Measurements from ENCODE around the gene DTNA. TPM values are rescaled to one million over a fixed set of nuclear protein-coding genes. Genes with fewer than 3 reads are reported as not detected.

Gene DTNA
- total RNA-seq, 2 experiments from 2014 or later = 0.48 to 0.53 TPM

DNA sequence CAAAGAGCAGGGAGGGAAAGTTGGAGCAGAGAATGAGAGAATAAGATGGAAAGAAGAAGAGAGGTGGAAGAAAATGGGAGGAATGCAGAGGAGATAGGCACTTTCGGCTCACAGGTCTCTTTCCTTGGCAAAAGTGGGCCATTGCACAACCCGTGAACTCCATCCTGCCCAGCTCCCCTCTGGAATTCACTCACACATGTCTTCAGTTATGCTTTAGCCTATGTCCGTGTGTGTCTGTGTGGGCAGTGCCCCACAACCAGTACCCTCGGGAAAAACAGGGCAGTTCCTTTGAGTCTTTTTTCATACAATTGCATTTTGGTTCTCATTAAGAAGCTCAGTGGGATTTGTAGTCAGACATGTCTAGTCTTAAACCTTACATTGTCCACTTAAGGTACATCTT, 34.5 kb downstream of the DTNA start:
- CTCF ChIA-PET = no interaction called here

DNA sequence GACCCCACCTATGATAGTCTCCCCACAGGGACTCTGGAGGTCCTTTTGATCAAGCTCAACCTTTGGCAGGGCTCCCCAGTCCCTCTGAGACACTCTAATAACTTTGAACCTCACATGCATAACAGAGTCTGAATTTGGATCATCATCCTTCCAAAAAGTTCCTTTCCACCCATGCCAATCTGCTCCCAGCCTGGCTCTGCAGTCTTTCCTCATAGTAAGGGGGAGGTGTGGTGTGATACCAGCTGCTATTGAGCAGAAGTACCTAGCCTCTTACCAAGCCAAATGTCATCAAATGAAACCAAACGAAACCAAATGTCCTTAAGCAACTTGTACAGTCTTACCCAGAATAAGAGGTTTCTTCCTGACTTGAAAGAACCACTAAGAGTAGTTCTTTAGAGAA, 36.5 kb downstream of the DTNA start:
- no peak for DNase-seq
- ATAC-seq = no peak
- Mint-ChIP-seq H3K9me3 (ENCODE audit: low read depth) (no peaks in the 10 kb centered on the region), H3K36me3 (ENCODE audit: low read depth) (no peaks in the 10 kb centered on the region), H3K4me3 (no peak overlapping the region), H3K4me1 (no peaks in the 10 kb centered on the region), H3K27ac (no peak overlapping the region), H3K27me3 (peaks cover 9% of the 10 kb centered on the region)
- CTCF ChIA-PET = no interaction called here
- intact Hi-C loops (cut with DNase I, micrococcal nuclease) = no loop called here
- POLR2A ChIA-PET = no interaction called here

More for the DNA sequence above, 34.5 kb downstream of the DTNA start:
- Mint-ChIP-seq H3K9me3 (ENCODE audit: low read depth) (no peaks in the 10 kb centered on the region), H3K4me1 (no peaks in the 10 kb centered on the region), H3K27ac (no peak overlapping the region), H3K4me3 (no peak overlapping the region), H3K36me3 (ENCODE audit: low read depth) (no peaks in the 10 kb centered on the region), H3K27me3 (peaks cover 4% of the 10 kb centered on the region)
- intact Hi-C loops (cut with DNase I, micrococcal nuclease) = no loop called here
- DNase-seq = no peak
- no peak for ATAC-seq
- POLR2A ChIA-PET = no interaction called here

DNA sequence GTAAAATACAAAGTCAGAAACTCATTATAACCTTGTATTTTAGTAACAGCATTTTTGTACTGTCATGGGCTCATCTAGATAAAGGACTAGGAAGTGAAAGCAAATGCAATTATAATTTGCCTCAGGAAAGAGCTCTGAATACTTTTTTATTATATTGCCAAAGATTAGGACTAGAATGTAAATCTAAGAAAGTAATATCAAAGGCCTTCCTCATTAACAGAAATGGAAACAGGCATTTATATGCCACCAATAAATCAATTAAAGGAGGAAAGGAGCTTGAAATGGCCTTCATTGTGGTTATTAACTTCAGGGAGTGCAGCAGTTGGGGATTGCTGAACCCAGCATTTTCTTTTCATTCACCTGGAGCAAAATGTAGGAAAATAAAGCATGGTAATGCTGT, 39.6 kb downstream of the DTNA start:
- Mint-ChIP-seq H3K36me3 (ENCODE audit: low read depth) (no peaks in the 10 kb centered on the region), H3K27me3 (peaks cover 12% of the 10 kb centered on the region), H3K27ac (no peak overlapping the region), H3K9me3 (ENCODE audit: low read depth) (no peaks in the 10 kb centered on the region), H3K4me1 (no peaks in the 10 kb centered on the region), H3K4me3 (no peak overlapping the region)
- ChIA-PET POLR2A (no interaction called here), CTCF (interaction anchor here (1.3 kb wide), 1 partner anchor 13 kb away, joined by 3 read pairs; no protein-coding TSS in a partner anchor)
- ATAC-seq (no peak), DNase-seq (no peak)
- intact Hi-C loops (cut with DNase I, micrococcal nuclease) = no loop called here

DNA sequence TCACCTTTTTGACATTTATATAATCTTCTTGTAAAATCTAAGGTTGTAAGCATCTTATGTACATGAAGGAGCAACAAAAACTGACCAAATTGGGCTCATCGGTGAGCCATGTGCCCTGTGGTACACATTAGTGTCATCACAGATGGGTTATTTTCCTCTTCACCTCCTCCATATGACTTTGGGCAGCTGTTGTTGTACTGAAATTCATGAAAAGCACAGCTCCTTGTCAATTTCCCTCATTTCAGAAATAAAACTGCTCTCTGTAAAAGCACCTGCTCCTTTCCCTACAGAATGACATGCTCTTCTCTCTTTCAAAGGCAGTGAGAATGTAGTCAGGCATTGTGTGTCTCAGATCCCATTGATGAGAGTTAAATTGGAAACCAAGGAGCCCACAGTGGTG, 42.0 kb downstream of the DTNA start:
- Mint-ChIP-seq H3K4me3 (no peak overlapping the region), H3K36me3 (ENCODE audit: low read depth) (no peaks in the 10 kb centered on the region), H3K27me3 (peaks cover 15% of the 10 kb centered on the region), H3K27ac (no peak overlapping the region), H3K9me3 (ENCODE audit: low read depth) (no peaks in the 10 kb centered on the region), H3K4me1 (no peaks in the 10 kb centered on the region)
- ATAC-seq = no peak
- ChIA-PET CTCF (interaction anchor here (0.6 to 1.4 kb wide), 2 partner anchors 22 to 170 kb away, joined by 3 to 5 read pairs; no protein-coding TSS in a partner anchor), POLR2A (no interaction called here)
- intact Hi-C loops (cut with DNase I, micrococcal nuclease) = no loop called here
- no peak for DNase-seq

DNA sequence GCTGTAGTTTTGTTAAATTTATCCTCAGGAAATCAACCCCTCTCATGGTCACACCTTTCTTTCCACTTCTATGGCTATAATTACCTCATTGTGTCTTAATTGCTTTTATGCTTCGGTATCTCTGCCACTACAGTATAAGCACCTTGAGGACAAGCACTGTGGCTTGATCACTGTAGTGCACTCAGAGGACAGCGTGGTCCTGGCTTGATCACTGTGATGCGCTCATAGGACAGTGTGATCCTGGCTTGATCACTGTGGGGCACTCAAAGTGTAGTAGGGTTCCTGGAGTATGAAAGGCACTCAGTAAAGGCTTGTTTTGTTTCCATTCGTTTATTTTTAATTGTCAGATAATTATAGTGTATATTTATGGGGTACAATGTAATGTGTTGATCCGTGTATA, 44.2 kb downstream of the DTNA start:
- H3K36me3 Mint-ChIP-seq (ENCODE audit: low read depth) = no peaks in the 10 kb centered on the region
- ChIA-PET CTCF (no interaction called here), POLR2A (no interaction called here)
- intact Hi-C loops (cut with DNase I, micrococcal nuclease) = no loop called here
- no peak overlapping the region for H3K27ac Mint-ChIP-seq
- H3K4me3 Mint-ChIP-seq = no peak overlapping the region
- no peaks in the 10 kb centered on the region for H3K9me3 Mint-ChIP-seq (ENCODE audit: low read depth)
- DNase-seq (no peak), ATAC-seq (no peak)
- H3K27me3 Mint-ChIP-seq = peaks cover 18% of the 10 kb centered on the region
- no peaks in the 10 kb centered on the region for H3K4me1 Mint-ChIP-seq

DNA sequence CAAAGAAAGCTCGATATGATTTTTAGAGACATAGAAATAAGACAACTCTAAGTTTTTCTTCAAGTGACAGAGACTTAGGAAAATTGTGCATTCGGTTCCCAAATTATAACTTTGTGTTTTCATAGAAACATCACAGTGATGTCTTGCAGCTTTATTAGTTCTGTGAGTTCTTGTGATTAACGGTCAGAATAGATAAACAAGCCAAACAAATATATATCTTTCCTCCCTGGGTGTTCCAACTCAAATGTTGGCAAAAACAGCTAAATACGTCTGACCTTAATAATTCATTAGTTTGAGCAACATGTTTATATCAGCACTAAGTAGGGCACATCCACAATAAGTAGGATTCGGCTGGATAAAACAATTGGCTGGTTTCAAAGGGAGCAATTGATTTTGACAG, 47.6 kb downstream of the DTNA start:
- H3K4me1 Mint-ChIP-seq = no peaks in the 10 kb centered on the region
- H3K36me3 Mint-ChIP-seq (ENCODE audit: low read depth) = no peaks in the 10 kb centered on the region
- ATAC-seq (no peak), DNase-seq (no peak)
- CTCF ChIA-PET = no interaction called here
- no peak overlapping the region for H3K4me3 Mint-ChIP-seq
- no peak overlapping the region for H3K27ac Mint-ChIP-seq
- no peaks in the 10 kb centered on the region for H3K9me3 Mint-ChIP-seq (ENCODE audit: low read depth)
- POLR2A ChIA-PET = no interaction called here
- H3K27me3 Mint-ChIP-seq = peaks cover 20% of the 10 kb centered on the region
- intact Hi-C loops (cut with DNase I, micrococcal nuclease) = no loop called here

DNA sequence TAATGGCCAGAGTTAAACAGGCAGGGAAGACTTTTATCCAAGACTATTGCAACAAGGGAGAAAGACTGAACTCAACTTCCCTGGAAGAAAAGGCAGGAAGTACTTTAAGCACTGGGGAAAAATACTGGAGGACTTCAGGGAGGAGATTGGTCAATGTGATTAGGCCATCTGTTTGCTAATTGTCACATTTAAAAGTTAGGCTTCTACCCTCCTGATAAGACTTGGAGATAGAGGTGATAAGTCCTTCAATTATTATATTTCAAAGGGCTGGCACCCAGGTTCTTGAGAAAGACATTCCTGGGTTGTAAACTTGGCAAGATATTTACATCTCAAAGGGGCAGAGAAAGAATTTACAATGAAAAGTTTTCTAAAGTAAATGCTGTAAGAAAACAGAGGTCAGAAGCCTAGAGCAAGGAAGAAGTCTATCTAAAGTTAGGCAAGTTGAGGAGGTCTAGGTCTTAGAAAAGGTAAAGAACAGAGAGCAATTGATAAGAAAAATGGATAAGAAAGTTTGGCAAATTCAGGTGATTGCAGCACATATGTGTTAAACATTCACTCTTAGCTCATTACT, 48.4 kb downstream of the DTNA start:
- intact Hi-C loops (cut with DNase I, micrococcal nuclease) = no loop called here
- Mint-ChIP-seq H3K9me3 (ENCODE audit: low read depth) (no peaks in the 10 kb centered on the region), H3K4me1 (no peaks in the 10 kb centered on the region), H3K27me3 (peaks cover 20% of the 10 kb centered on the region), H3K4me3 (no peak overlapping the region), H3K27ac (no peak overlapping the region), H3K36me3 (ENCODE audit: low read depth) (no peaks in the 10 kb centered on the region)
- no peak for DNase-seq
- ATAC-seq = no peak
- ChIA-PET POLR2A (no interaction called here), CTCF (no interaction called here)

DNA sequence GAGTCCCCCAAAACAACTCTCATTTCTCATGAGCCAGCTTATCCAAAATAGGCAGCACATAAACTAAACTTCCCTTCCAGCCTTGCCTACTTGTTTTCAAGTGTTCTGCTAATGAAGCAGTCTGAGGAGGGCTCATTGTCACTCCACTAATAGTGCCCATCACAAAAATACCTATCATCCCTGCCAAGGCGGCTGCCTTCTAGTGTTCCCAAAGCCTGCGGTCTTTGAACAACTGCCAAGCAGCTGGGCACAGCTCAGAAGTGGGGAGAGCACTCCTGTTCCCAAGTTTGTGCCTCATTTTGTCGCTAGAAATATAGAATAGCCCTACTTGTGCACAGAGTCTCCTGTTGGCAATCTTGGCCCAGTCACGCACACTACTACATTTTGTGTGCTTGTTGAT, 50.3 kb downstream of the DTNA start:
- no peak overlapping the region for H3K4me3 Mint-ChIP-seq

DNA sequence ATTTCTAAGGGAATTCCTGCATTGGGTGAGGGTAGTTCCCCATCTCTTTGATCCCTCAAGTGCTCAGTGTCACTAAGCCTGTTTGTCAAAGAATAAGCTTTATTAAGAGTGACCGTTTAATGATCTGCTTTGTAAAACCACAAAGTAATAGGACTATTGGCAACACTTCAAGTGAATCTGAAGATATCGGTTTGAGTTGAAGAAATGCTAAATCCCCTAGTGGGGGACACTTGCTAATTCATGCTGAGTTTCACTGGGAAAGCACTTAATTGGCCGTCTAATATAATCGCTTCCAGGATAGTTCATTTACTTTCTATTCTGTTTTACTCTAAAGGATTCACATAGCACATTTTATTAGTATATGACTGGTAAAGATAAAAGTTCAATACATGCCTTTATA, 54.4 kb downstream of the DTNA start:
- H3K4me3 Mint-ChIP-seq = no peak overlapping the region
- H3K4me1 Mint-ChIP-seq = no peaks in the 10 kb centered on the region
- H3K9me3 Mint-ChIP-seq (ENCODE audit: low read depth) = no peaks in the 10 kb centered on the region
- ChIA-PET CTCF (interaction anchor here (1.6 kb wide), 1 partner anchor 20 kb away, joined by 5 read pairs; no protein-coding TSS in a partner anchor), POLR2A (no interaction called here)
- no peaks in the 10 kb centered on the region for H3K36me3 Mint-ChIP-seq (ENCODE audit: low read depth)
- intact Hi-C loops (cut with DNase I, micrococcal nuclease) = no loop called here
- H3K27me3 Mint-ChIP-seq = peaks cover 13% of the 10 kb centered on the region
- no peak overlapping the region for H3K27ac Mint-ChIP-seq
- no peak for ATAC-seq
- no peak for DNase-seq

More for the DNA sequence above, 50.3 kb downstream of the DTNA start:
- Mint-ChIP-seq H3K27me3 (peaks cover 20% of the 10 kb centered on the region), H3K9me3 (ENCODE audit: low read depth) (no peaks in the 10 kb centered on the region), H3K4me1 (no peaks in the 10 kb centered on the region), H3K36me3 (ENCODE audit: low read depth) (no peaks in the 10 kb centered on the region), H3K27ac (no peak overlapping the region)
- ChIA-PET CTCF (interaction anchor here (0.5 kb wide), 1 partner anchor 257 kb away, joined by 3 read pairs; no protein-coding TSS in a partner anchor), POLR2A (no interaction called here)
- intact Hi-C loops (cut with DNase I, micrococcal nuclease) = no loop called here
- DNase-seq (no peak), ATAC-seq (no peak)

DNA sequence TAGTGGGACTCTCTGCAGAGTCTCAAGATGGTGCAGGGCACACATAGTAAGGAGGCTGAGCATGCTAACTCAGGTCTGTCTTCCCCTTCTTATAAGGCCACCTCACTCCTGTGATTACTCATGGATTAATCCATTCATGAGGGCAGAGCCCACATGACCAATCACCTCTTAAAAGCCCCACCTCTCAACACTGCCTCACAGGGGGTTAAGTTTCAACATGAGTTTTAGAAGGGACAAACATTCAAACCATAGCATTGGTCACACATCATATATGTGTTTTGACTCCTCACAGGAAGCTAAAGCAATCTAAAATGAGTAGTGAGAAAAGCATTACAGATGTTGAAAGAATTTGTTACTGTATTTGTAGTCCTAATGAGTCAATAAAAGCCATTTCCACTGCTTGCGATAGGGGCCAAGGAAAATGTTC, 57.5 kb downstream of the DTNA start:
- ChIA-PET CTCF (no interaction called here), POLR2A (no interaction called here)
- Mint-ChIP-seq H3K9me3 (ENCODE audit: low read depth) (no peaks in the 10 kb centered on the region), H3K36me3 (ENCODE audit: low read depth) (no peaks in the 10 kb centered on the region), H3K4me3 (no peak overlapping the region), H3K4me1 (no peaks in the 10 kb centered on the region), H3K27ac (no peak overlapping the region), H3K27me3 (peaks cover 8% of the 10 kb centered on the region)
- intact Hi-C loops (cut with DNase I, micrococcal nuclease) = no loop called here
- peak; percentile 58 for ATAC-seq
- DNase-seq = no peak

DNA sequence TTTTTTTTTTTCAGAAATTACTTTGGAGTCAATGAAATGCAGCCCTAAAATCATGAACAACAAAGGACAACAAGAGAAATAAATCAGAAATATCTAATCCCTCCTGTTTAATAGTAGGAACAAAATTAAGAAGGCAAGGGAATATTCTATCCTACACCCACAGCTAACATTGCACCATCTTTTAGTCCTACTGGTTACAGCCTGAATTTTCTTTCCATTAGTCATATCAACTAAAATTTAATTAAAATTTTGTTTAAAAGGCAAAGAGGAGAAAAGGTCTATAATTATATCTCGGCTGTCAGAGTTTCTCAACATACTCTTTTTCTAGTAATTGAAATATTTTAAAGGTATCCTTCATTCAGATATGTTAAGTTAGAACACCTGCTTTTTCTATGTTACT, 61.9 kb downstream of the DTNA start:
- Mint-ChIP-seq H3K4me1 (no peaks in the 10 kb centered on the region), H3K27me3 (peaks cover 14% of the 10 kb centered on the region), H3K9me3 (ENCODE audit: low read depth) (no peaks in the 10 kb centered on the region), H3K27ac (no peak overlapping the region), H3K36me3 (ENCODE audit: low read depth) (no peaks in the 10 kb centered on the region), H3K4me3 (no peak overlapping the region)
- intact Hi-C loops (cut with DNase I, micrococcal nuclease) = no loop called here
- CTCF ChIA-PET = interaction anchor here (1.5 kb wide), 1 partner anchor 9 kb away, joined by 4 read pairs; no protein-coding TSS in a partner anchor
- POLR2A ChIA-PET = no interaction called here
- no peak for DNase-seq
- ATAC-seq = no peak

DNA sequence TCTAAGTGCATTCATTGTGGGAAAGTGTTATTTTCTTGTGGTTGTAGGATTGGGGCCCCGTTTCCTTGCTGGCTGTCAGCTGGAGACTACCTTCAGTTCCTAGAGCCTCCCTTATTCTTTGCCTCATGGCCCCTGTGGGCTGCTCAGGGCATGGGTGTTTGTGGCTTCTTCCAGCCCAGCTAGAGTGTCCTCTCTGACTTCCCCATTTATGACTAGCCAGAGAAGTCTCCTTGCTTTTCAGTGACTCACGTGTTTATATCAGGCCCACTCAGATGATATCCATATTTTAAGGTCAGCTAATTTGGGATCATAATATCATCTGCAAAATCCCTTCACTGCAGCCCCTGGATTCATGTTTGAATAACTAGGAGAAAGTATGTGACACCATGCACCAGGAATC, 62.8 kb downstream of the DTNA start:
- H3K27me3 Mint-ChIP-seq = peaks cover 15% of the 10 kb centered on the region
- DNase-seq (no peak), ATAC-seq (no peak)
- H3K4me3 Mint-ChIP-seq = no peak overlapping the region
- H3K4me1 Mint-ChIP-seq = no peaks in the 10 kb centered on the region
- H3K27ac Mint-ChIP-seq = no peak overlapping the region
- intact Hi-C loops (cut with DNase I, micrococcal nuclease) = no loop called here
- POLR2A ChIA-PET = no interaction called here
- H3K36me3 Mint-ChIP-seq (ENCODE audit: low read depth) = no peaks in the 10 kb centered on the region
- H3K9me3 Mint-ChIP-seq (ENCODE audit: low read depth) = peaks cover 1% of the 10 kb centered on the region
- CTCF ChIA-PET = interaction anchor here (0.7 to 1.5 kb wide), 2 partner anchors 10 to 80 kb away, joined by 3 to 4 read pairs; no protein-coding TSS in a partner anchor
